Upper lobe of right lung (tissue), 1 donor: ENCODE measurements around the gene ALPK3. TPM values are rescaled to one million over a fixed set of nuclear protein-coding genes. Genes with fewer than 3 reads are reported as not detected.

Source experiments
- ATAC-seq: fragments of 200-7000 bp; cut with Tn5 transposase; one replicate; pipeline ENCODE4 v1.9.1; 2020; ENCODE audit warnings: mild to moderate bottlenecking, moderate library complexity
- DNase-seq: peaks from one replicate; pipeline ENCODE4 v3.0.0-alpha.2; 2020
- H3K27ac ChIP-seq: fragments of 200-600 bp; one replicate; pipeline ENCODE4 v1.8.0; 2022
- H3K27me3 ChIP-seq: fragments of 200-600 bp; one replicate; pipeline ENCODE4 v1.8.0; 2022; ENCODE audit warnings: mild to moderate bottlenecking
- H3K36me3 ChIP-seq: fragments of 200-600 bp; one replicate; pipeline ENCODE4 v1.8.0; 2022
- H3K4me1 ChIP-seq: fragments of 200-600 bp; one replicate; pipeline ENCODE4 v1.8.0; 2022
- H3K4me3 ChIP-seq: fragments of 200-600 bp; one replicate; pipeline ENCODE4 v1.8.0; 2022; ENCODE audit warnings: mild to moderate bottlenecking
- H3K9me3 ChIP-seq: fragments of 200-600 bp; one replicate; pipeline ENCODE4 v1.8.0; 2022
- intact Hi-C: fragments of 100-400 bp; cut with DNase I; formaldehyde crosslinking; loops from one replicate; pipeline ENCODE4 v1.11.0; 2022
- long read RNA-seq: library from polyadenylated mRNA; unstranded; transcript quantifications from one replicate; pipeline ENCODE4 v2.0.0, GENCODE V29; 2021
- total RNA-seq: library from RNA; stranded (reverse); fragmentation: NEBNext Ultra II Directional; extraction: Animal tissue kit (Norgen Biotek cat#: 25700); gene quantifications from one replicate; pipeline ENCODE4 v1.2.1, GENCODE V29; 2021
- TF ChIP-seq, protein P1 (sequence below): fragments of 200-600 bp; IDR thresholded peaks from one replicate; pipeline ENCODE4 v1.8.0; 2022; ENCODE audit warnings: antibody characterized with exemption
- donor health status: DM: no; HTN: yes; CAD: no; lungs with severe emphysema.

The ALPK3 gene, protein sequence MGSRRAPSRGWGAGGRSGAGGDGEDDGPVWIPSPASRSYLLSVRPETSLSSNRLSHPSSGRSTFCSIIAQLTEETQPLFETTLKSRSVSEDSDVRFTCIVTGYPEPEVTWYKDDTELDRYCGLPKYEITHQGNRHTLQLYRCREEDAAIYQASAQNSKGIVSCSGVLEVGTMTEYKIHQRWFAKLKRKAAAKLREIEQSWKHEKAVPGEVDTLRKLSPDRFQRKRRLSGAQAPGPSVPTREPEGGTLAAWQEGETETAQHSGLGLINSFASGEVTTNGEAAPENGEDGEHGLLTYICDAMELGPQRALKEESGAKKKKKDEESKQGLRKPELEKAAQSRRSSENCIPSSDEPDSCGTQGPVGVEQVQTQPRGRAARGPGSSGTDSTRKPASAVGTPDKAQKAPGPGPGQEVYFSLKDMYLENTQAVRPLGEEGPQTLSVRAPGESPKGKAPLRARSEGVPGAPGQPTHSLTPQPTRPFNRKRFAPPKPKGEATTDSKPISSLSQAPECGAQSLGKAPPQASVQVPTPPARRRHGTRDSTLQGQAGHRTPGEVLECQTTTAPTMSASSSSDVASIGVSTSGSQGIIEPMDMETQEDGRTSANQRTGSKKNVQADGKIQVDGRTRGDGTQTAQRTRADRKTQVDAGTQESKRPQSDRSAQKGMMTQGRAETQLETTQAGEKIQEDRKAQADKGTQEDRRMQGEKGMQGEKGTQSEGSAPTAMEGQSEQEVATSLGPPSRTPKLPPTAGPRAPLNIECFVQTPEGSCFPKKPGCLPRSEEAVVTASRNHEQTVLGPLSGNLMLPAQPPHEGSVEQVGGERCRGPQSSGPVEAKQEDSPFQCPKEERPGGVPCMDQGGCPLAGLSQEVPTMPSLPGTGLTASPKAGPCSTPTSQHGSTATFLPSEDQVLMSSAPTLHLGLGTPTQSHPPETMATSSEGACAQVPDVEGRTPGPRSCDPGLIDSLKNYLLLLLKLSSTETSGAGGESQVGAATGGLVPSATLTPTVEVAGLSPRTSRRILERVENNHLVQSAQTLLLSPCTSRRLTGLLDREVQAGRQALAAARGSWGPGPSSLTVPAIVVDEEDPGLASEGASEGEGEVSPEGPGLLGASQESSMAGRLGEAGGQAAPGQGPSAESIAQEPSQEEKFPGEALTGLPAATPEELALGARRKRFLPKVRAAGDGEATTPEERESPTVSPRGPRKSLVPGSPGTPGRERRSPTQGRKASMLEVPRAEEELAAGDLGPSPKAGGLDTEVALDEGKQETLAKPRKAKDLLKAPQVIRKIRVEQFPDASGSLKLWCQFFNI (N-terminal part only)
- total RNA-seq: 21.0 TPM
- long read RNA-seq, partial matches to known transcripts: 6 of 22 reads
- long read RNA-seq, other reads (novel, unspliced or antisense): 15 of 22 reads

DNA sequence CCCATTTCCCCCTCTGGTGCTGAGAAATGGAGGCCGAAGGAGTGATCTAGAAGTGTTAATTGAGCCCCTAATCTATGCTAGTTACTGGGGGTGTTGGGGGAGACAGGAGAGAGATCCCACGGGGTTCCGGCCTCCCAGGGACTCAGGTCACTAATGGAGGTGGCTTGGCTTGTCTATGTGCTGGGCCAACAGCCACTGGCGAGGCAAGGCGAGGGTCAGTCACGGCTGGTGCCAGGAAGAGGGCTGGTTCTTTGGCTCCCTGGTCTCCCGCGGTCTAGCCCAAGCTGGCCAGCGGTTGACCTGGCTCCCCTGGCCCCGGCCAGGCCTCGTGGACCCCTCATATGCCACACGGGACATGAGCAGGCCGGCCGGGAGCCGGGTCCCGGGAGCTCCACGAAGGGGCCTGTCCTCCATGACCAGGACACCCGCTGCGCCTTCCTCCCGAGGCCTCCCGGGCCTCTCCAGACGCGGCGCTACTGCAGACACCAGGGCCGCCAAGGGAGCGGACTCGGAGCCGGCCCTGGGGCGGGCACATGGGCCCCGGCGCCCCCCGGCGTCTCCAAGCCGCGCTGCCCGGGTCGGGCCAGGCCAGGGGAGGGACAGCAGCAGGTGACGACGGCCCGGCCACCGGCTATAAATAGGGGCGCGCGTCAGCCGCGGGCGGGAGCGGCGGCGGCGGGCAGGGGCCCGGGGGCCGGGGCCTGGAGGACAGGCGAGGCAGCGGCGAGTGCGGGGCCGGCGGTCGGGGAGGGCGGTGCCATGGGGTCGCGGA lies at the start of gene ALPK3:
Gene ALPK3 (plus strand): TSS at position 663 of the 772 bp plus-strand sequence. CDS start 97 bp downstream, at position 760.
- TF ChIP-seq, protein P1, sequence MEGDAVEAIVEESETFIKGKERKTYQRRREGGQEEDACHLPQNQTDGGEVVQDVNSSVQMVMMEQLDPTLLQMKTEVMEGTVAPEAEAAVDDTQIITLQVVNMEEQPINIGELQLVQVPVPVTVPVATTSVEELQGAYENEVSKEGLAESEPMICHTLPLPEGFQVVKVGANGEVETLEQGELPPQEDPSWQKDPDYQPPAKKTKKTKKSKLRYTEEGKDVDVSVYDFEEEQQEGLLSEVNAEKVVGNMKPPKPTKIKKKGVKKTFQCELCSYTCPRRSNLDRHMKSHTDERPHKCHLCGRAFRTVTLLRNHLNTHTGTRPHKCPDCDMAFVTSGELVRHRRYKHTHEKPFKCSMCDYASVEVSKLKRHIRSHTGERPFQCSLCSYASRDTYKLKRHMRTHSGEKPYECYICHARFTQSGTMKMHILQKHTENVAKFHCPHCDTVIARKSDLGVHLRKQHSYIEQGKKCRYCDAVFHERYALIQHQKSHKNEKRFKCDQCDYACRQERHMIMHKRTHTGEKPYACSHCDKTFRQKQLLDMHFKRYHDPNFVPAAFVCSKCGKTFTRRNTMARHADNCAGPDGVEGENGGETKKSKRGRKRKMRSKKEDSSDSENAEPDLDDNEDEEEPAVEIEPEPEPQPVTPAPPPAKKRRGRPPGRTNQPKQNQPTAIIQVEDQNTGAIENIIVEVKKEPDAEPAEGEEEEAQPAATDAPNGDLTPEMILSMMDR: no peak
- Histone ChIP-seq H3K27me3 (no peaks in the 10 kb centered on the region), H3K36me3 (no peaks in the 10 kb centered on the region), H3K4me3 (peak within 1 kb of the TSS; percentile 32), H3K9me3 (no peaks in the 10 kb centered on the region), H3K4me1 (peaks cover 33% of the 10 kb centered on the region), H3K27ac (peak within 1 kb of the TSS; percentile 81)
- peak; percentile 72 for ATAC-seq
- intact Hi-C loops: no loop called here
- peak; percentile 81 for DNase-seq

DNA sequence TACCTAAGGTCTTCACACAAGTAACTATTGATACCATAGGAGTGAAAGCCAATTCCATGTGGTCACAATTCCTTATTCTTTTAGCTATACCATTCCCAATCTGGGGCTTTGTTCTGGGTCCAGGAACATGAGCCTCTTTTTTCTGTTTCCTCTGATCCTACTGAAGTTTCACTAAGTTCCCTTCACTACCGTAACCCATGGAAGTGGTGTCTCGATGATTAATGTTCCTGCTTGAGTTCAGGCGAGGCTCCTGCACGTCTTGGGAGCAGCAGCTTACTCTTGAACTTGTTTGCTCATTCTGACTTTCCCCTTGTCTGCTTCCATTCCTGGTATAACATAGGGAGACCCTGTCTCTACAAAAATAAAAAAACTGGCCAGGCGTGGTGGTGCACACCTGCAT lies 45.1 kb upstream of the ALPK3 start:
- no peak overlapping the region for H3K4me3 ChIP-seq
- H3K9me3 ChIP-seq: no peaks in the 10 kb centered on the region
- intact Hi-C loops: no loop called here
- no peaks in the 10 kb centered on the region for H3K27me3 ChIP-seq
- TF ChIP-seq, protein P1: no peak
- H3K36me3 ChIP-seq: peaks cover 25% of the 10 kb centered on the region
- no peak overlapping the region for H3K27ac ChIP-seq
- peak; percentile 16 for ATAC-seq
- H3K4me1 ChIP-seq: no peaks in the 10 kb centered on the region
- no peak for DNase-seq

DNA sequence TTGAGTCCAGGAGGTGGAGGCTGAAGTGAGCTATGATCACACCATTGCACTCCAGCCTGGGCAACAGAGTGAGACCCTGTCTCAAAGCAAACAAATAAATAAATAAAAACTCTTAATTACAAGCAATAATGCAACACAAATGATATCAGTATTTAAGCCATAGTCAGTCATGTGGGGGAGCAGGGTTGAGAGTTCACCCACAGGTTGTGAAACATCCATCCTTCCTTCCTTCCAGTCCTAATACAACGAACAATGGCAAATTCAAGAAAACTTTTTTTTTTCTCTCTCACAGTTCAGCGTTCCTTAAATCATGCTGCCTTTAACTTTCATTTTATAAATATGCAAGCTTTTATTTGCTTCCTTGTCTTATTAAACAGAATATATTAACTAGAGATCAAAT lies 44.7 kb upstream of the ALPK3 start:
- Histone ChIP-seq H3K27ac (no peak overlapping the region), H3K4me3 (no peak overlapping the region), H3K9me3 (no peaks in the 10 kb centered on the region), H3K36me3 (peaks cover 25% of the 10 kb centered on the region), H3K27me3 (no peaks in the 10 kb centered on the region), H3K4me1 (no peaks in the 10 kb centered on the region)
- TF ChIP-seq, protein P1: no peak
- ATAC-seq (peak; percentile 57), DNase-seq (no peak)
- intact Hi-C loops: no loop called here

DNA sequence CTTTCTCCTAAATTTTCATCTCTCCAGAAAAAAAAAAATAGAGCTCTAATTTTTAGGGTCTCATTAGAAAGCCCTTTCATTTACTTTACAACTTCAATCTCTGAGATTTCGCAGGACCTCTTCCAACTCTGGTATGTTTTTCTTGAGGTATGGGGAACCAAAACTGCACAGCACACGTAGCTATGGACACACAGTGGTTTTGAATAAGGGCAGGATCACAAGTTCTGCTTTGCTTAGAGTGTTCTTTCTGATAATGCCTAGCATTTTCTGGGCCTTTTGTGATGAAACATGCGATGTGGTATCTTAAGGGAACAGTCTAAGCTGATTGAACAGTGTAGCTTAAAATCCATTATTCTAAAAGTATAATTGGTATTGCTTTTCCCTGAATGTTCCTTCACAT lies 43.4 kb upstream of the ALPK3 start:
- intact Hi-C loops: no loop called here
- Histone ChIP-seq H3K27me3 (no peaks in the 10 kb centered on the region), H3K9me3 (no peaks in the 10 kb centered on the region), H3K4me3 (no peak overlapping the region), H3K4me1 (no peaks in the 10 kb centered on the region), H3K36me3 (peaks cover 24% of the 10 kb centered on the region), H3K27ac (no peak overlapping the region)
- TF ChIP-seq, protein P1: no peak
- DNase-seq (no peak), ATAC-seq (peak; percentile 84)
